Measurements from ENCODE around the gene C1orf74. TPM values are rescaled to one million over a fixed set of nuclear protein-coding genes. Genes with fewer than 3 reads are reported as not detected.

C1orf74 gene
- total RNA-seq, 1 donor from 2014 or later = 2.1 TPM

DNA sequence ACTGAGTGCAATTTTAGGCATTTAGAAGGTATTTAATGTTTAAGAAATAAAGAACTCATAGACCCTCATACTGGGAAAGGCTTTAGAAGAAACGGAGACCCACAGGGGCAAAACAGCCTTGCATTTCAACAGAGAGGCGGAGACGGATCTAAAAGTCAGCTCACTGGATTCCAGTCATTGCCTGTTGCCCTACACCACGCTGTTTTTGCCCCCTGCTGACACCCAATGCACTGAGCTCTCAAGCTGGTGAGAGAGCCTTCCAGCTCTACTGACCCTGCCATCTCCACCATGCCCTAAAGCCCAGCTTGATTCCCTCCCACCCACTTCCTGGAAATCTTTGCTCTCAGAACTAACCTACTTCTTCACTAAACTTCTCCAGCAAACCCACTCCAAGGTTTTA, 35.7 kb downstream of the C1orf74 start:
- intact Hi-C loops (cut with micrococcal nuclease) = loop anchor here (1.0 to 5.0 kb wide), 2 partner anchors 8 to 36 kb away; partner anchors contain the start of gene TRAF3IP3

DNA sequence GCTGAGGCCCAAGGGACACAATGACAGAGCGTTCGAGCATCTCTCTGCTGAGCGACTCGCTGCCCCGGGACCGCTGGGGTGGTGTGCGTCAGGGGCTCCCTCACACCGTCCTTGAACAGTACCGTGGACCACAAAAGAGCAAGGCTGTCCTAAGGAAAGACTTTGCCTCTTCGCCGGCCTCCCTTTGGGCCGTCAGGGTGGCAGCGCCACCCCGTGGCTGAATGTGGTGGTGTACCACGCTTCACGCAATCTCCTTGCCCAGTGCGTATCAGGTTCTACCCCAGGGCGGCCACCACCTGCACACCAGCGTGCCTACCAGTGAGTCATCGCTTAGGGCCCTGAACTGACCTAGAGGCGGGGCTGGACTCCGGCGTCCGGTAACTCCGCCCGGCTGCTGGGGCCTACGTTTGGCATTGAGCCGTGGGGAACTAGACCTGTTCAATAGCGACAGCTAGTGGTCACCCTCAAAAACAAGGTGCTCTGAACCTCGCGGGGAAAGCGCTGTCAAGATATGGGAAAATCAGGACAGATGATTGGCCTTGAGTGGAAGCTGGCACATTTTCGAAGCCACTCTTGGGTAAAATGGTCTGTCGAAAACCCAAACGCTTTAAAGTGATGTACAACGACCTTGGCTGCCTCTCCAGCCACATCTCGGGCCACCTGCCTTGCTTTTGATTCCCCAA, 36.6 kb downstream of the C1orf74 start:
- intact Hi-C loops (cut with micrococcal nuclease) = loop anchor here (1.0 to 5.0 kb wide), 7 partner anchors 9 to 178 kb away; partner anchors contain the start of gene TRAF3IP3

DNA sequence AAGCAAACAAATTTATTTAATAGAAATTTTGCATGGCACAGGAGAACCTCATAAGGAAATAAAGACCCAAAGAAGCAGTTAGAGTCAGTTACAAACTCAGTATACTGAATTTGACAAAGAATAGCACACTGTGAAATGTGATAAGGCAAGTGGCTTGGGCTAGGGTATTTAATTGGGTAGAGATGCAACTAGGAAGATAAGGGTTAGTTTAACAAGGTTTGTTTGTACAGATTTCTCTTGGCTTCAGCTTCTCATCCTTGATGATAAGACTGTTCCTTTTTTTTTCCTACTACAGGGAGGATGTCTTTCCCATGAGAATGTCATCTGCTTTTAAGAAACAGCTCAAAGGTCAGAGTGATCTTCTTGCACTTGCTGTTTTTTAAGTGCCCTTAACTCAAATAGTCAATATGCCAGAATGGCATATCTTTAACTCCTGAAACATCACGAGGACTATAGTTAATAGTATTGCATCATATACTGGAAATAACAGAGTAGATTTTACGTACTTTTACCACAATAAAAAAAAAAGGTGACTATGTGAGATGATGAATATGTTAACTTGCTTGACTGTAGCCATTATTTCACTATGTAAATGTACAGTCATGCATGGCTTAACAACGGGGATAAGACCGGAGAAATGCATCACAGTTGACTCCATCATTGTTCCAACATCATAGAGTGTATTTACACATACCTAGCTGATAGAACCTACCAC, 37.8 kb downstream of the C1orf74 start:
- intact Hi-C loops (cut with micrococcal nuclease) = loop anchor here (1.0 to 5.0 kb wide), 6 partner anchors 34 to 177 kb away; no protein-coding TSS in a partner anchor

DNA sequence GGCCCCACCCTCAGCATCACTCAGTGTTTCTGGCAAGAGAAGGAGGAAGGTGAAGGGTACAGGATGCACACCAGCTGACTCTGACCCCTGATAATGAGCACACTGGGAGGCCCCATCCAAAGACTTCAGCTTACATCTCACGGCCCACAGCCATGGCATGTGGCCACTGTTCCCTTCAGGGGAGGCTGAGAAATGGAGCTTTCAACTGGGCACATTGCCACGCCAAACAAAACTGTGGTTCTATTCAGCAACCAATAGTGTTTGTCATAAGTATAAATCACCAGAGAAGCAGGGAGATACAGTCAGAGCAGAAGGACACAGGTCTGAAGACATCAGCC, 41.2 kb downstream of the C1orf74 start:
- intact Hi-C loops (cut with micrococcal nuclease) = no loop called here

DNA sequence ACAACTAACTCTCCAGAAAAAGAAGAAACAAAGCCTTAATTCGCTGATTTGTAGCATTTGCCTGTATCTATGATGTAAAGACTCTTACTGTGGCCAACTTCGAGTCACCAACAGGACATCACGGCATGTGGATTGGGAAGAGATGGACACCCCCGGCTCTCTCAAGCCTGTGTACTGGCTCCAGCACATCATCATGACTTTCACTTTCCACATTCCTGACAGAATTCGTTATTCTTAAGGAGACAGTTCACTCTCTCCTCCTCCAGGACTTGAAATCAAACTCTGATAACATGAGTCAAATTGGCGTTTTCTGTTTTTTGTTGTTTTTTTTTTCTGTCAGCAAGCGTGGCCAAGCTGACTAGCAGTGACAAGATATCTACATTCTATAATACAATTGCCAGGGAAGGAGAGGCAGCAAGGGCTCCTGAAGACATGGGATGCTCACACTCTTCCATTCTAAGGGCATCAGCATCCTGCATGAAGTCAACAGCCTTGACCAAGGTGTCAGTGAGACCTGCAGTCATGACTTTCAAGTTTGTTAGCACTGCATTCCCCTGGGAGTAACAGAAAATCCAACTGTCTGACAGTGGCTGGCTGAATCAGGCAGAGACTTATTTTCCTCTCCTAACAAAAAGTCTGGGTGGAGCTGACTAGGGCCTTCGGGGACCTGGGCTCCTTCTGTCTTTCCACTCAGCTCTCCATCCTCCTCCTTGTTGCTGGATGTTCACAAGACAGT, 41.8 kb downstream of the C1orf74 start:
- intact Hi-C loops (cut with micrococcal nuclease) = no loop called here

DNA sequence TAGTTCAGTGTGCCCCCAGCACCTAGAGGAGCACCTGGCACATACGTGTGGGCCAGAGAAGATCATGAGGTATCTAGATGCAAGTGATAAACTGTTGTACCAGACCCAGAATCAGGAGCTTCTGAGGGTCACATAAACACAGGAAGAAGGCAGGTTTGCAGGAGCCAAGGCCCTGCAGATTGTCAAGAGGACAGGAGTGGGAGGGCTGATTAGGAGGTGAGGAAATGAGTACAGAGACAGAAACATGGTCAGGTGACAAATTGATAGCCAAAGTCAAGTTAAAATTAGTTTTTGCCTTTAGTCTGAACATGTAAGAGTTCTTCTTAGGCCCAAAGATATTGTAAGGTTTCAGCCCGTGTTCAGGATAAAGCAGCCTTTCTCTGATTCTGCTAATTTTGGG, 42.5 kb downstream of the C1orf74 start:
- intact Hi-C loops (cut with micrococcal nuclease) = no loop called here

DNA sequence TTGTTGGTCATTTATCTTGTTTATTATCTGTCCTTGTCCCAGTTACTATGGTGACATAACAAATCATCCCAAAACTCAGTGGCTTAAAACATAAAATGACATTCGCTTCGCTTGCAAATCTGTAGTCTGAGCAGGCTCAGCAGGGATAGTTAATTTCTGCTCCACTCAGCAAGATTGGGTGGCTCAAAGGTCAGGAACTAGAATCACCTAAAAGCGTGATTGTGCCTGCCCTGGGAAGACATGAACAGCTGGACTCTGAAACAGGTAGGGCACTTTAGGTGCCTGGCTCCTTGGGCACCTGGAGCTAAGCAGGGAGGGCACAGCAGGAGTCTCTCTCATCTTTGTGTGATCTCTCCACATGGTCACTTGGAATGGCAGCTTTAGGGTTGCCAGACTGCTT, 43.2 kb downstream of the C1orf74 start:
- intact Hi-C loops (cut with micrococcal nuclease) = no loop called here

DNA sequence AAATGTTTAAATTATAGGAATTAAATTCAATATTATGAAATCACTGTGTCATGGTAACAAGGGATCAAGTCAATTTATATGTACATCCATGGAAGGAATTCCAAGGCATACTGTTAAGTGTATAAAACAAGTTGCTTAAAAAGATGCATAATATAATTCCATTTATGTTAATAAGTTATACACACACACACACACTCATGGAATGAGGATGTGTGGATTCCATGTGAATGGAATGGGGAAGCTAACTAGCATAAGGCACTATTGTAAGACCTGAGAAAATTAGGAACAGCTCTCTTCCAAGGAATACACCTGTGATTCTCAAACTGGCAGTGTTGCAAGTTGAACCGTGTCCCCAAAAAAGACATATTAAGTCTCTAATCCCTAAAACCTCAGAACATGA, 46.1 kb downstream of the C1orf74 start:
- intact Hi-C loops (cut with micrococcal nuclease) = no loop called here

DNA sequence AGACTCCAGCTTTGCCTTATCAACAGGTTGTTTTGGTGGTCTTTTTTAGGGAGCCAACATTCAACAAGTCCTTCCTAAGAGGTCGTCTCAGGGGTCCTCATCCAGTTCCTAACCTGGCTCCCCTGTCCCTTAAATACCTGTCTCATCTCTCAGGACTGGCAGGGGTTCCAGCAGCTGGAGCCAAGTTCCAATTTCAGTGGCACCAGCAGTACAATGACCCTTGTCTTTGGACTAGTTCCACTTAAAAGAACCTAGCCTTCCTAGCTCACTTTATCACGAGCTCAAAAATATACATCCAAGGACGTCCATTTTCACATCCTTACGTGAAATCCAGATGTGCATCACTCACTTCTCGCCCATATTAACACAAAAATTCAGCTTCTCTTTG, 47.2 kb downstream of the C1orf74 start:
- intact Hi-C loops (cut with micrococcal nuclease) = no loop called here

DNA sequence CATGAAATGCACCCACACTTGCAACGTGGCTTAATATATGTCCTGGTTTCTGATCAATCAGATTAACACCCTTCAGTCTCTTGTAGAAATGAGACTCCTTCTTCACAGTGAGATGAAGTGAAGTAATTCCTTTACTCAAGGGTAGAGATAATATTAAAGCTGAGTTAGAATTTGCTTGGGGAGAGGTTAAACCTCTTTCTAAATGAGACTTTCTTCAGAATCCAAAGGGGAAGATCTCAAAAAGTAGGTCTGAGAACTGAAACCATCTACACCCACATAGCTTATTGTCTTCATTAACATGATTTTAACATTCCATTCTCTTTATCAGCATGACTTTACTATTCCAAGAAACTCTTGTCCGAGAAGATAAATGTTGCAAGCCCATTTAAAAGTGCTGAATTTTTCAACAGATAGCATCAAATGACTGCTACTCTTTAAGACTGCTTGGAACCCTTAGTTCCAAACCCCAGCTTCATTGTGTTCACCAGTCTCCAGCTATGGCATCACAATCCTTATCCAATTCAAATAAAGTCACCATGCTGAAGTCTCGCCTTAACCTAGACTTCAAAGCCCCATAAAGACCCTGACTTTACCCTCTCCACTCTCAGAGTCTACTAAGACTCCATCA, 47.8 kb downstream of the C1orf74 start:
- intact Hi-C loops (cut with micrococcal nuclease) = no loop called here

DNA sequence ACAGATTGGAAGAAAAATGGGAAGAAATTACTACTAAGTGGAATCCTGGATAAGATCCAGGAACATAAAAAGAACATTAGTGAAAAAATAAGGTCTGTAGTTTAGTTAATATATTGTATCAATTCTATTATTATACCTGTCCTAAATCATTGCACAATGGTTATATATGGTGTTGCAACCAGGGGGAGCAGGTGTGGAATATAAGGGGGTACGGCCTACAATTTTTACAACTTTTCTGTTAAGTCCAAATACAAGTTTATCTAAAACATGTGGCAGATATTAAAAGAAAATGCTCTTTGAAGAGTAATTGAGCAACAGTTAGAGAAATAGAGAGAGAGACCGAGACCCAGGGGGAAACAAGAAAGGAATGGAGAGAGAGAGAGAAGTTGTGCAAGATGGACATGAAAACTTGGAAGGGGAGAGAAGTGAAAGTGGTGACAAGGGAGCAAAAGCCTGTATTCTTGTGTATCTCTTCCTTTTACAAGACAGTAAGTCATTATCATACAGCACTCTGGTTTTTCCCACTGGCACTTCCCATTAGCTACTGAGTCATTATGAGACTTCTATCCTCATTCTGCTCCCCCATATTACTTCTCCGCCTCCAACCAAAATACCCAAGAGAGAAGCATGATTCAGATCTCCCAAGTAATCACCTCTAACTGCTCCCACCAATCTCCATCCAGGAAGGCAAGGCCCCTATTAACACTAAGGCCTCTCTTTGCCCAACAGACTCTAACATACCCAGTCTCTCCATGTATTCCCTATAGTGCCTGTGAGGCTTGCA, 50.8 kb downstream of the C1orf74 start:
- intact Hi-C loops (cut with micrococcal nuclease) = no loop called here

DNA sequence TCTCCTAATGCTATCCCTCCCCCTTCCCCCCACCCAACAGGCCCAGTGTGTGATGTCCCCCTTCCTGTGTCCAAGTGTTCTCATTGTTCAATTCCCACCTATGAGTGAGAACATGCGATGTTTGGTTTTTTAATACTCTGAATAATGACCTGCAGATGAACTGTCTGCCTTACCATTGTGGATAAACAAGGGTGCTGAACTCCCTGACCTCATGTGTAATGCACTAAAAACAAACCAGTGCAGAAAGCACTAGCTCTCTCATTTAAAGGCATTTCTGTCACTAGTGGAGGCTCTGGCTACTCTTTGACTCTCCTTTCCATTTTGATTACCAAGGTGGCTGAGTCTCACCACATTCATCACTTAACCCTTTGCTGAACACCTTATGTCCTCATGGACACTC, 51.6 kb downstream of the C1orf74 start:
- intact Hi-C loops (cut with micrococcal nuclease) = no loop called here

DNA sequence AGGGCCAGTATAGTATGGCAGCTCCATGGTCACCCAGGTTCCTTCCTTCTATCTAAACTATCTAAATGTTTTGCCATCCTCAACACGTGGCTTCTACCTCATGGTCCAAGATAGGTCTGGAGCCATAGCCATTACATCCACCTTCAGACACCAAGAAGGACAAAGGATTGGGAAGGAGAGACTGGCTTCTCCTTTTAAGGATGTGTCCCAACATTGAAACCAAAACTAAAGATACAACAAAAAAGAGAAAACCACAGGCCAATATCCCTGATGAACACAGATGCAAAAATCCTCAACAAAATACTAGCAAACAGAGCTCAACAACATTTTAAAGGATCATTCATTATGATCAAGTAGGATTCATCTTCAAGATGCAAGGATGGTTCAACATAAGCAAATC, 54.9 kb downstream of the C1orf74 start:
- intact Hi-C loops (cut with micrococcal nuclease) = no loop called here

Other genes starting within 250 kb of the C1orf74 start
- gene CAMK1G, start 200.8 kb downstream of the C1orf74 start, total RNA-seq = not detected in 2 replicates
- gene LAMB3, start 132.1 kb downstream of the C1orf74 start, total RNA-seq = 1.5 and 1.6 TPM in 2 replicates
- gene G0S2, start 109.1 kb downstream of the C1orf74 start, total RNA-seq = 0.89 and 1.6 TPM in 2 replicates
- gene HSD11B1, start 79.7 kb downstream of the C1orf74 start, total RNA-seq = 0.36 and 0.61 TPM in 2 replicates
- 446 and 452 TPM in 2 replicates for gene TRAF3IP3, start 28.5 kb downstream of the C1orf74 start, total RNA-seq
- not detected in 2 replicates for gene IRF6, start 21.6 kb upstream of the C1orf74 start, total RNA-seq
- 10.4 and 10.7 TPM in 2 replicates for gene UTP25, start 43.4 kb upstream of the C1orf74 start, total RNA-seq
- gene SYT14, start 153.7 kb upstream of the C1orf74 start, total RNA-seq = not detected in 2 replicates

Measured in T-helper 2 cell treated with Interferon-gamma antibody and Interleukin-4, amounts not matched to agents 100 ng/mL and 5 ng/mL, for 36 hours (primary cell).